Osteoblast (primary cell): Measurements from ENCODE around the gene PPP1R36. TPM values are rescaled to one million over a fixed set of nuclear protein-coding genes. Genes with fewer than 3 reads are reported as not detected.

ENCODE experiments used
- DNase-seq: peaks from one replicate; pipeline ENCODE4 v3.0.0; 2011; ENCODE audit warnings: low spot score, mixed read lengths; ENCODE audit not compliant: insufficient read length; ENCODE audit errors: missing footprints
- H2AFZ ChIP-seq: 2 replicates; pipeline ENCODE4 v1.6.0; 2011; ENCODE audit warnings: mild to moderate bottlenecking, low read length
- H3K27ac ChIP-seq: 2 replicates; pipeline ENCODE4 v1.5.1; 2011; ENCODE audit warnings: mild to moderate bottlenecking, low read depth, low read length, moderate library complexity
- H3K27me3 ChIP-seq: 2 replicates; pipeline ENCODE4 v1.6.0; 2012; ENCODE audit warnings: mild to moderate bottlenecking, control low read depth, inconsistent platforms, low read length, moderate library complexity; ENCODE audit not compliant: insufficient read depth
- H3K36me3 ChIP-seq: 2 replicates; pipeline ENCODE4 v1.5.1; 2011; ENCODE audit warnings: mild to moderate bottlenecking, low read length, control low read depth, moderate library complexity; ENCODE audit not compliant: insufficient read depth
- H3K4me1 ChIP-seq: 2 replicates; pipeline ENCODE4 v1.5.1; 2011; ENCODE audit warnings: mild to moderate bottlenecking, low read length, control low read depth, moderate library complexity; ENCODE audit not compliant: insufficient read depth
- H3K4me2 ChIP-seq: 2 replicates; pipeline ENCODE4 v1.6.0; 2011; ENCODE audit warnings: mild to moderate bottlenecking, low read length; ENCODE audit not compliant: insufficient read depth
- H3K4me3 ChIP-seq: fragments of 200-600 bp; sonication (generic); 3 replicates; pipeline ENCODE4 v1.5.1; 2012; ENCODE audit warnings: mild to moderate bottlenecking, low read length, inconsistent platforms; ENCODE audit not compliant: insufficient read depth
- H3K79me2 ChIP-seq: 2 replicates; pipeline ENCODE4 v1.6.0; 2012; ENCODE audit warnings: mild to moderate bottlenecking, low read length, control low read depth, inconsistent platforms; ENCODE audit not compliant: insufficient read depth
- H3K9me3 ChIP-seq: 2 replicates; pipeline ENCODE4 v1.5.1; 2011; ENCODE audit warnings: low read depth, low read length, control low read depth
- H4K20me1 ChIP-seq: 2 replicates; pipeline ENCODE4 v1.6.0; 2012; ENCODE audit warnings: mild to moderate bottlenecking, low read length, control low read depth; ENCODE audit not compliant: insufficient read depth
- total RNA-seq: library from RNA; depleted of rRNA; stranded (reverse); fragments of >200 nt; gene quantifications from 2 replicates; pipeline ENCODE4 v1.2.3, GENCODE V29; 2012
- TF ChIP-seq, protein P1 (sequence below): IDR thresholded peaks from 2 replicates; pipeline ENCODE4 v1.5.1; 2011; ENCODE audit warnings: mild to moderate bottlenecking, low read depth, low read length, moderate library complexity; ENCODE audit errors: extremely low read depth

Gene PPP1R36
- total RNA-seq, 1 donor = 1.1 TPM

GRCh38 chr14:64620910-64621309 lies 71.1 kb downstream of the PPP1R36 start:
- H3K4me1 ChIP-seq = peaks cover 6% of the 10 kb centered on the region
- H2AFZ ChIP-seq = no peak overlapping the region
- H3K79me2 ChIP-seq = no peaks in the 10 kb centered on the region
- no peak overlapping the region for H3K4me3 ChIP-seq
- no peaks in the 10 kb centered on the region for H4K20me1 ChIP-seq
- DNase-seq = no peak
- H3K36me3 ChIP-seq = no peaks in the 10 kb centered on the region
- no peaks in the 10 kb centered on the region for H3K27me3 ChIP-seq
- H3K27ac ChIP-seq = no peak overlapping the region
- no peak overlapping the region for H3K4me2 ChIP-seq
- TF ChIP-seq, protein P1, sequence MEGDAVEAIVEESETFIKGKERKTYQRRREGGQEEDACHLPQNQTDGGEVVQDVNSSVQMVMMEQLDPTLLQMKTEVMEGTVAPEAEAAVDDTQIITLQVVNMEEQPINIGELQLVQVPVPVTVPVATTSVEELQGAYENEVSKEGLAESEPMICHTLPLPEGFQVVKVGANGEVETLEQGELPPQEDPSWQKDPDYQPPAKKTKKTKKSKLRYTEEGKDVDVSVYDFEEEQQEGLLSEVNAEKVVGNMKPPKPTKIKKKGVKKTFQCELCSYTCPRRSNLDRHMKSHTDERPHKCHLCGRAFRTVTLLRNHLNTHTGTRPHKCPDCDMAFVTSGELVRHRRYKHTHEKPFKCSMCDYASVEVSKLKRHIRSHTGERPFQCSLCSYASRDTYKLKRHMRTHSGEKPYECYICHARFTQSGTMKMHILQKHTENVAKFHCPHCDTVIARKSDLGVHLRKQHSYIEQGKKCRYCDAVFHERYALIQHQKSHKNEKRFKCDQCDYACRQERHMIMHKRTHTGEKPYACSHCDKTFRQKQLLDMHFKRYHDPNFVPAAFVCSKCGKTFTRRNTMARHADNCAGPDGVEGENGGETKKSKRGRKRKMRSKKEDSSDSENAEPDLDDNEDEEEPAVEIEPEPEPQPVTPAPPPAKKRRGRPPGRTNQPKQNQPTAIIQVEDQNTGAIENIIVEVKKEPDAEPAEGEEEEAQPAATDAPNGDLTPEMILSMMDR = no peak
- no peaks in the 10 kb centered on the region for H3K9me3 ChIP-seq

DNA sequence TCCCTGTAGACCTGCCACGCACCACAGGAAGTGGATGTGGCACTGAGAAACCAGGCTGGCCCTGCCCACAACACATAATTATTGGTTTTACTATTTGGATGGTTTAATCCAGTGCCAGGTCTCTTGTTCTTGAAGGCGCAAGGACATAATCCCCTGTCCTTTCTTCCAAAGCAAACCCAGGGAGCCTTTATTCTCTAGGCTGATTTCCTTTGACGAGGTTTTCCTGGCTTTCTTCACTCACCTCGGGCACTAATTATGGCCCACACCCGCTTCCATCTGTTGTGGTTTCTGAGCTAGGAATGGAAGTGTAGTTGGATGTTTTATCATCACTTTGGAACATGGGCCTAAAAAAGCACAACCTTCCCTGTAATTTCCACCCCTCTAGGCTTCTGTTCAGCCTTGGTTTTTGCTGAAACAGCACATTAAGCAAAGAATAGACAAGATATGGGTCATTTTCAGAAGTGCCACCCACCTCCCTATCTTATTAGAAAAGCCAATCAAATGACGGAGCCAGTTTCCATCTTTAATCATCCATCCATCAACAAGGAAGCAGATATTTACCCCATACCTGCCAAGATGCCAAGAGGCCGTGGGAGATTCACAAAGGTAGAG lies 73.9 kb downstream of the PPP1R36 start:
- no peaks in the 10 kb centered on the region for H3K79me2 ChIP-seq
- no peaks in the 10 kb centered on the region for H3K36me3 ChIP-seq
- no peaks in the 10 kb centered on the region for H3K9me3 ChIP-seq
- peak overlapping the region; percentile 90 for H2AFZ ChIP-seq
- peak overlapping the region; percentile 56 for H3K4me2 ChIP-seq
- H3K27ac ChIP-seq = no peak overlapping the region
- no peaks in the 10 kb centered on the region for H3K27me3 ChIP-seq
- no peaks in the 10 kb centered on the region for H4K20me1 ChIP-seq
- H3K4me3 ChIP-seq = peak overlapping the region; percentile 46
- TF ChIP-seq, protein P1 = no peak
- H3K4me1 ChIP-seq = peaks cover 11% of the 10 kb centered on the region
- DNase-seq = no peak

GRCh38 chr14:64625386-64626232 lies 75.8 kb downstream of the PPP1R36 start:
- Histone ChIP-seq H3K4me2 (no peak overlapping the region), H3K4me1 (peaks cover 19% of the 10 kb centered on the region), H3K9me3 (no peaks in the 10 kb centered on the region), H2AFZ (no peak overlapping the region), H3K36me3 (no peaks in the 10 kb centered on the region), H3K4me3 (no peak overlapping the region), H3K27me3 (no peaks in the 10 kb centered on the region), H4K20me1 (no peaks in the 10 kb centered on the region), H3K27ac (no peak overlapping the region), H3K79me2 (no peaks in the 10 kb centered on the region)
- no peak for DNase-seq
- TF ChIP-seq, protein P1 = no peak

DNA sequence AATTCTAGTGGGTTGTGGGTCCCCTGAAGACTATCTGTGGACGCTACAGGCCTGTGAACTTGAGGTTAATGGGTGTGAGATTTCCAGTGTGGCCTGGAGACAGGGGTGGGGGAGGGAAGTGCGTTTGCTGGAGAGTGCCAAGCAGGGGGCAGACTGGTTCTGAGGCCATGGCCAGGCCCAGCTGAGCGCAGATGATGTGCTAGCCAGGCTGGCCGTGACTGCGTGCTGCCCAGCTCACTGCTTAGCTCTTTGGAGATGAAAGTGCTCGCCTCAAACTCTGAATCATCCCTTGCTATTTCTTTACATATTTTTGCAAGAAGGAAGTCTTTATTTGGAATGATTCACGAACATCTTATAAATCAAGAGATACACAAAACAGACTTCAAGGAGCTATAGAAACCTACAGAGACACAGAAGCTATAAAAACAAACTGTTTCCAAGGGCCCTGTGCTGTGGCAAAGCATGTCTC lies 79.2 kb downstream of the PPP1R36 start:
- Histone ChIP-seq H3K27ac (peak overlapping the region; percentile 89), H3K79me2 (no peaks in the 10 kb centered on the region), H3K27me3 (no peaks in the 10 kb centered on the region), H3K9me3 (no peaks in the 10 kb centered on the region), H2AFZ (peak overlapping the region; percentile 79), H3K4me2 (peak overlapping the region; percentile 12), H3K4me1 (peaks cover 17% of the 10 kb centered on the region), H4K20me1 (no peaks in the 10 kb centered on the region), H3K4me3 (no peak overlapping the region), H3K36me3 (no peaks in the 10 kb centered on the region)
- DNase-seq = peak; percentile 95
- TF ChIP-seq, protein P1 = peak; percentile 9
